Glomerular visceral epithelial cell (primary cell): ENCODE data around the gene STMP1.

Source experiments
- DNase-seq: peaks from one replicate; pipeline ENCODE4 v3.0.0-alpha.2; 2016; ENCODE audit errors: extremely low spot score

The STMP1 gene

DNA sequence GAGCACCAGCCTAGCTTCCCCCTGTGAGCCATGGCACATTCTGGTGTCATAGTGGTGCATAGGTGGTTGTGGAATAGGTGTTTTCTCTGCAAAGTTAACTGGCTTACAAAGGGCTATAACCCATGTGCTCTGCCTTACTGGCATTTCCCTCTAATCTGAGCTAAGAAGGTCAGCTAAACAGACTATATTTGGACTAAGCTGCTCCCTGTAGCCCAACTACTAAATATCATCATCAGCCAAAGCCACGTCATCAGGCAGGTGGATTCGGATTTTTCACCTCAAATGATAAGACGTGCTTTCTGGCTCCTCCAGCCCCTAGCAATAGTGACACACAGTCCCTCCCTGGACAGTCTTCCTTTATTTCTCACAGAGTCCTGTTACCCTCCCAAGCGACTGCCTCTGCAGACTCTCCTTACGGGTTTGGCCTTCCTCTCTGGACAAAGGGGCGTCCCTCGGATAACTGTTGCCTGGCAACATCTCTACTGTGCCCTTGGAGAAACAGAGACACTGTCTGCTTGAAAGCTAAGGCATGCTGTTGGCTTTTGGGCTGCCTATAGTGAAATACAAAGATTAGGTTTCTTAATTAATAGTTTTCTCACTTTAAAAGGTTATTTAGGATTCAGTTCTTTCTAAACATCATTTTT, 56.6 kb downstream of the STMP1 start:
- no peak for DNase-seq

DNA sequence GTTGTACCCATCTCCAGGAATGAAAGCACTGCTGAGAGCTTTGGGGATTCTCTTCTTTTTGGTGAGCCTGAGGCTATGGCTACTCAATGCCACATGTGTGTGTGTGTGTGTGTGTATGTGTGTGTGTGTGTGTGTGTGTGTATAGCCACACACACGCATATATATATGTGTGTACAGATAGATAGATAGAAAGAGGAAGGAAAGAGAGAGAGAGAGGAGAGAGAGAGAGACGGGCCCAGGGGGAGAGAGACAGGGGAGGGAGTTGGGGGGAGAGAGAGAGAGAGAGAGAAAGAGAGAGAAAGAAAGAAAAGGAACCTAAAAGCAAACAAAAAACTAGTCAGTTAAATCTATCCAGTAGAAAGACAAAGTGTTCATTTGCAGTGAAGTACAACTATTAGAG, 57.4 kb downstream of the STMP1 start:
- DNase-seq, result no peak

DNA sequence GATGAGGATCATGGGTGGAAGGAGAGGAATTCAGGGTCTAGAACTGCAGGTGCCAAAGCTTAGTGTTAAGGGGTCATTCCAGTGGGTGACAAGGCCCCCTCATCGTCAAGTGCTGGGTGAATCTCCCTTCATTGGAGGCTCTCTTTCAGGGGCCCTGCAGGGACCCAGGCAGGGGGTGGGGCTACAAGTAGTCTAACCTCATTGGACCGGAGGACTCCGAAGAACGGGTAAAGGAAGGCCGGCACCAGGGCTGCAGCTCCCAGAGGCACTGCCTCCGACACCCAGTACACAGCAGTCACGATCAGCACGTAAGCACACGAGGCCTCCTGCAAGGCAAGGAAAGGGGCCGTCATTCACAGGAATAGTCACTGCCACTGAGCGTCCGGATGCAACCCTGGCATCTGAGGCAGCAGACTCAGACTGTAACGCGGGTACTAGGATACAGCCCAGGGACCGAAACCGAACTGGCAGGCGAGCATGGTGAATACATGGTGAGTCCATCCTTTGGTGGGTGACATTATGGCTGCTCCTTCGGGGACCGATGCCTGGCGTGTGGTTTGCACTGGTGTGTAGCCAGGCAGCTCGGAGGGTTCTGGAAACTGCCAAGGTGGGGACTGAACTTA, 59.0 kb downstream of the STMP1 start:
- no peak for DNase-seq

DNA sequence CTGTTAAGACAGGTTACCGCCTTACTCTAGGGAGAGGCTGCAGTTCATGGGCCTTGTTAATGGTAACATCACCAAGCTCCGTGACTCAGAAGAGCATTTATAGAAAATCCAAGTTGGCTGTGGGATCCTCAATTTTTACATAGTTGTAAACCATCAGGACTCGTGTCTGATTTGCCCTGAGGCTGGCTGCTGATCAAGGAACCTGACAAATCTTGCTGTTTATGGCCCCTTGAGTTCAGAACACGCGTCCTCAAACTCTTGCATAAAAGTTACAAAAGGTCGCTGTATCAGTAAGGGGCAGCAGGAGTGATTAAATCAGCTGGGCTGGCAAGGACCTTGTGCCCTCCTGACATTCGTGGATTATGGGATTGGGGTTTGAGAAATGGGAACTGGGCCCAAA, 61.1 kb downstream of the STMP1 start:
- DNase-seq, result no peak
